Activated CD8-positive, alpha-beta memory T cell treated with anti-CD3 and anti-CD28 coated beads for 24 hours (primary cell): ENCODE results near the gene GPR141.
"Not testable (repeated sequence)": the region's sequence is repeated elsewhere in the genome, so short reads cannot be mapped to it uniquely, and the experiment has no call there.

Source experiments
- DNase-seq: peaks from one replicate; pipeline ENCODE4 v3.0.0-alpha.2; 2020

GPR141 gene

DNA sequence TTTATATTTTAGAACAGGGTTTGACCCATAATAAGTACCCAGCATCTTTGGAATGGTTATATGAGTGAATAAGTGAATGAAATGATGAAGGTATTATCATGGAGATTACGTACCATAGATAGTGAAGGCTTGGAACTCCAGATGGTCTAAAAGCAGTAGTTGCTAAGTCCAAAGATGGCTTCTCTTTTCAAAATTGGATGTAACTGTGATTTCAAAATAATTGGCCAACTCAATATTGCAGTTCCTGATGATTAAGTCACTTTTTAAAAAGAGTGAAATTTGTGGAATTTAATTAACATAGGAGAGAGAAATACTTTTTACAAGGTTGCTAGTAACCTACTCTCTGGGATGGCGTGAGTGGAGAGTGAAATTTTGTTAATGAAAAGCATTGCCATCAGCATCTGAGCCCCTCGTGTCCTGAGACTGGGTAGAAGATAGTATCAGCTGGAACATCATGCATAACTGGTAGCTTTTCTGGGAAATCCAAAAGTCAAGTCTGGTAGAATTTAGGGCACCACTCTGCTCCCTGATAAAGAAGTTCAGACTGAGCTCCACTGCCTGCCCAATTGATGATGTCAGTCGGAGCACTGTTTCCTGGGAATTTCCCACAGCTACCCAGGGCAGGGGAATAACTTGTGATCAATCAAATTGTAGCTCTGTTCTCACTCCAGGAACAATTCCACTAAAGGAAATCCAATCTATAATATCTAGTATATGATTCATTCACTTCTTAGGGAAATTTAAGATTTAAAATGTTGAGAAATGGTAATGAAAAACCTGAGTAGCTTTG lies 3.2 kb downstream of the GPR141 start:
- no peak for DNase-seq

DNA sequence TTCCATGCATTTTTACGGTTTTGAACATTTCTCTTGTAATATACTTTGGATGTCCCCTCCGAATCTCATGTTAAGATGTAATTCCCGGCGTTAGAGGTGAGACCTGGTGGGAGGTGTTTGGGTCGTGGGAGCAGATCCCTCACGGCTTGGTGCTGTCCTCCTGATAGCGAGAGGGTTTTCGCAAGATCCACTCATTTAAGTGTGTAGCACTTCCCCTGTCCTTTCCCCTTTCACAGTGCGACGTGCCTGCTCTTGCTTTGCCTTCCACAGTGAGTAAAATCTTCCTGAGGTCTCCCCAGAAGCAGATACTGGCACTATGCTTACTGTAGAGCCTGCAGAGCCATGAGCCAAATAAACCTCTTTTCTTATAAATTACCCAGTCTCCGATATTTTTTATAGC lies 6.6 kb downstream of the GPR141 start:
- no peak for DNase-seq

DNA sequence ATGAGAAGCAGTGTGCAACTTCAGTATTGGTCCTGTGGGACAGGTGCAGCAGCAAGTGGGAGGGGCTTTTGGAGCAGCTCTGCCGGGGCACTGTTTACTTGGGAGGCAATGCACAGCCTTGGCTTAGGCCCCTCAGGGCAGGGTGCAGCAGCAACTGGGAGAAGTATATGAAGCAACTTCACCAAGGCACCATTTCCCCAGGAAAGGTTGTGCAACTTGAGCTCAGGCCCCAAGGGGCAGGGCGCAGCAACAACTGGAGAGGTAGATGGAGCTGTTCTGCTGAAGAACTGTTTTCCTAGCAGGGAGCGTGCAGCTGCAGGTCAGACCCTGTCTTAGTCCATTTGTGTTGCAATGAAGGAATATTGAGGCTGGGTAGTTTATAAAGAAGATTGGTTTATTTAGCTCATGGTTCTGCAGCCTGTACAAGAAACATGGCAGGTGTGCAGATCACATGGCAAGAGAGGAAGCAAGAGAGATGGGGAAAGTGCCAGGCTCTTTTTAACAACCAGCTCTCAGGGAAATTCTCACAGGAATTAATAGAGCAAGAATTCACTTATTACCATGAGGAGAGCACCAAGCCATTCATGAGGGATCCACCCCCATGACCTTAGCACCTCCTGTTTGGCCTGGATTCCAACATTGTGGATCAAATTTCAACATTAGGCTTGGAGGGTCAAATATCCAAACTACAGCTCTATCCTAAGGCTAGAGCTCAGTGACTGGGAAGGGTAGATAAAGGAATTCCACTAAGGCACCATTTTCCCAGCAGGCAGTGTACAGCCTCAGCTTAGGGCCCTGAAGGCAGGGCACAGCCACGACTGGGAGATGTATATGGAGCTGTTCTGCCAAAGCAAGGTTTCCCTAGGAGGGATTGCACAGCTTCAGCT lies 10.9 kb downstream of the GPR141 start:
- no peak for DNase-seq

DNA sequence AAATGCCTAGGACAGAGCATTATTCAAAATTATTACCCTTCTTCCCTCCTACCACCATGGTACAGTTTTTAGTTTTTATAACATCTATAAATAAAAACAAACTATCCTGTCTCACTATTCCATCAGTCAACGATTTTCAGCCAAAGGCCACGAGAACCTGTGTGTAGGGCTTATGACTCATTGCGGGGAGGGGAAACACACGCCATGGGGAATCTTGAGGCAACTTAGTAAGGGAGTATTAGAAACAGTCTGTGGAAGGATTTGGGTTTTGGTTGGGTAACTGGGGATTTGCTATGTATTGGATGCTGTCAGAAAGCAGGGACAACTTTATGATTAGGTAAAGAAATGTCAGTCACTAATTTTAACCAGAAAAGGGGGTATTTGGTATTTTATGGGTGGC lies 14.7 kb downstream of the GPR141 start:
- no peak for DNase-seq

DNA sequence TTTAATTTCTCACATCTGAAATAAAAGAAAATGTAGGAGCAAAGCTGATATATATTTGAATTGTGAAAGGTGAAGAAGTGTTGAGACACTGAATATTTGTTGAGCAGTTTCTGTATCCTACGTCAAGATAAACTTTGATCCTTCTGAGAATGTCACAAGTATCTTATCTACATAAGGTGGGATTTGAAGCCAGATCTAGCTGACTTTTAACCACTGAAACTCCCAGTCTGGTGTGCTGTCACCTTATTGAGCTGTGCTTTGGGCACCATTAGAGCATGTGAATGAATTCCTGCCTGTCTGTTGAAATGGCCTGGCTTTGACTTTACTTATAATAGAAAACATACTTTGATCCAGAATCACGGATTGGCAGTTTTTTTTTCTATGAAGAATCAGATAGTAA lies 15.2 kb downstream of the GPR141 start:
- DNase-seq = no peak

DNA sequence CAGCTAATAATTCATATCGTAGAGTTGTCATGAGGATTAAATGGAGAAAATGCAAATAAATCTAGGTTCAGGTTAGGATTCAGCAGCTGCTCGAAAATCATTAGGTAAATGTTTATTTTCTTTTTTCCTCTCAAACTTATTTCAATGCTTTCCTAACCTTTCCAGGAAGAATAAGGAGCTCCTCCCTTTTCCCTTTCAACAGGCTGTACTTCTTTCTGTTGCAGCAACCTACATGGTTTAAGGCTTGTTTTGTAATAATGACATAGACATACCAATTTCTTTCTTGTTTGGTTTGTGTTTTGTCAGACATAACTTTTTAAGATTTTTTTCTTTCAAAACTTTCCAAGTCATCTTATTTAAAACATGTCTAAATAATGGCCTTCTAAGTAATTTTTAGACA lies 18.2 kb downstream of the GPR141 start:
- DNase-seq = no peak

DNA sequence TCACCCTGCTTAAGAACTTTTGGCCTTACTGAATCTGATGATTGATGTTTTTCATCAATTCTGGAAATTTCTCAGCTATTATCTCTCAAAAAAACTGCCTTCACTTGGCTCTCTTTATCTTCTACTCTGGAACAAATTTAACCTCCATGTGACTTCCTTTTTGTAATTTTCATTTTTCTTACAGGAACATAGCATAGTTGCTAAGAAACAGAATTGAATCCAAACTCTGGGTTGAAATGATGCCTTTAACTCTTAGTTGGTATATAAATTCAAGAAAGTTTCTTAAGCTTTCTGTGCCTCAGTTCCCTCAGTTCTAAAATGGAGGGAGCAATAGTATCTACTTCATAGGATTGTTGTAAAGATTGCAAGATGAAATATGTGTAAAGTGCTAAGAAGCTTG lies 19.8 kb downstream of the GPR141 start:
- DNase-seq = no peak

DNA sequence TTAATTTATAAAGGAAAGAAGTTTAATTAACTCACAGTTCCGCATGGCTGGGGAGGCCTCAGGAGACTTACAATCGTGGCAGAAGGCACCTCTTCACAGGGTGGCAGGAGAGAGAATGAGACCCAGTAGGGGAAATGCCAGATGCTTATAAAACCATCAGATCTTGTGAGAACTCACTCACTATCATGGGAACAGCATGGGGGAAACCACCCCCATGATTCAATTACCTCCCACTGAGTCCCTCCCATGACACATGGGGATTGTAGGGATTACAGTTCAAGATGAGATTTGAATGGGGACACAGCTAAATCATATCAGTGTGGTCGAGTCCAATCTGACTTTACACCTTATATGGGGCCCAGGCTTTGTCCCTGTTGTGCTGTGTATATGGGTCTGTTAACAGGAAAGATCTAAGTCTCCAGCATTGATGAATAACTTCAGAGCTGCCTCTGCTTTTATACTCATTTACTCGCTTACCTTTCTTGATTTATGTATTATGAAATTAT lies 20.8 kb downstream of the GPR141 start:
- DNase-seq = not testable (repeated sequence)

DNA sequence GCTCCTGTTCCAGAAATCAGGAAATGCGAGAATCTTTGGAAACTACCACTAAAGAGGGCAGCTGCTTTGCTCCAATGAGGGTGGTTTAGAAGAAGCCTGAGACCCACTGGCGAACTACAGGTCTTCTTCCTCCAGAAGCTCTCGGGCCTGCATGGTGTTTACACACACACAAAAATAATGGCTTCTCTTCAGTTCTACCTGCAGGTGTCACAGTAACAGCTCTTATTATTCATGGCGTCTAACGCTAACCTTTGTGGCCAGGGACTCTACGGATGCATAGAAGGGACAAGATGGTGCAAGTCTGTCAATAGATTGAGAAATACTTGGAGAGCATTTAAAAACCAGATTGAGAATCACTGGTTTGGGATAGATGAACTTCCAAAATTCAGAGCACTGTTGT lies 22.4 kb downstream of the GPR141 start:
- no peak for DNase-seq

DNA sequence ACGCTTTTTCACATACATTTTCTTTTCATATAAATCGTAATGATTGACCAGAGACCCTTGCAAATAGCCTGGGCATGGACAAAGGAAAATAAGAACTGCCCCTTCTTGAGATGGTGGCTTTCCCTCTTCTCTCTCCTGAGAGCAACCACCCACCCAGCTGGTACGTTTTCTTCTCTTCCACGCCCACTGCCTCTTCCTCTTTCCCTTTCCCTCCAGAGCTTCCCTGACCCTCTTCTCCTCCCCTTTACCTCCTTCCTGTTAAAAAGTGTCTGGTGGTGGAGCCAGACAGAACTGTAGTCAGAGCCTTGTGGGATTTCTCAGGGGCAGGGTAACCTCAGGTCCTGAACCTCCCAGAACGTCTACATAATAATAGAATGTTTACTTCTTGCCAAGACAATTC lies 23.2 kb downstream of the GPR141 start:
- no peak for DNase-seq

DNA sequence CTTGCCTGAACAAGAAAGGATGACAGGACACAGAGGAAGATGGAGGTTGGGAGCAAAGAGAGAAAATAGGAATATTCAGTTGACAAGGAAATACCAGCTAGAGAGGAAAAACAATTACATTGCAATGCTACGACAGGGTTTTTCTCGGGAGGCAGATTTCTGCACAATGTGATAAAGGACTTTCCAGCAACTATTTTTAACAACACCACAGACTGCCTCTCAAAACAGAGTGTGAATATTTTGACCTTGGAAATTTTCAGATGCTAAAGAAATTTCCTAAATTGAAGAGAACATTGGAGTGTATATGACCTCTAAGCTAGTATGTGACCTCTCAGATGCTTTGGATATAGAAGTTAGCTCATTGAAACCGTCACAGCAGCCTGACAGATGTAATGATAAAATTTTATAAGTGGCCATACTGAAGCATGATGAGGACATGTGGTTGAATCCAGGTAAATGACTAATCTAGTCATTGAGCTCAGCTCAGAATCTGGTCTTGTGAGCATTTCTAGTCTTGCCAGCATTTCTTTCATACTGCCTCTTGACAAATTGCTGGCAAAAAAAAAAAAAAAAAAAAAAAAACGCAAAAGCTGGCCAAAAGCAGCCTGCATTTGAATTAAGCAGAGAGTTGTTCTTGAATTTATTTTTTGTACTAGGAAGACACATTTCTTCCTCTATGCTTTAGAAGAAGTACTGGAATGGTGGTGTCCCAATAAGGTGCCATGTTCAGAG lies 24.4 kb downstream of the GPR141 start:
- no peak for DNase-seq

DNA sequence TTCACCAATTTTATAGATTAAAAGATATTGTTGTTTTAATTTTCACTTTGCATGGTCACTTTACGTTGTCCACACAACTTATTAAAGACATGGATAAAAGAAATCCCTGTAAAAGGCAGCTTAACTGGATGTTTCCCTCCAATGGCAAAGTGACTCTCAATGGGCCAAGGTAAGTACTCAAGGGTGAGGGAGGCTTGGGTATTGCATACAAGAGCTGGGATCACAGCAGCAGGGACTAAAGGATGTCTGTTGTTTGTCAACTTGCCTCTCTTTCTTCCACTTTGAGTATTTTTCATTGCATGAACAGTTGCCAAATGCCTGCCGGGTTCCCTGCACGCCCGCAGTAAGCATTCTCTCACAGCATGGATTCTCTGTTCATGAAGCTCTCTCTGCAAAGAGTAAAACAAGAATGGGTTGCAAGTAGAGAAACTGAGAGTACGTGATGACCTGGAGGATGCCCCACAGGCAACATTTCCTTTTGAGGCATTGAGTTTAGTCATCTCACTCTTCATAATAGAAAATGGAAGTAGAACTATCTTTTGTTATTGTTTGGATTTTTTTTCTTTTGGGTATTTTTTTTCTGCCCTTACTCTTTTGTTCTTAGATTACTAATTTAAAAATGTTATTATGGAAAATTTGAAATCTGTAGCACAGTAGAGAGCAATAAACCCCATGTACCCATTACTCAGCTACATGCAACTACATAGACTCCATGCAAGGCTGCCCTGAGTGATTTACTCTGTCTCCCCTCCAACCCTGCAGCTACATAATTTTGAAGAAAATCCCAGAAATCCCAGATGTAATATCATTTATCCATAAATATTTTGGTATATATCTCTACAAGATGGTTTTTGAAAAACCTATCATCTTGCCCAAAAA lies 26.3 kb downstream of the GPR141 start:
- no peak for DNase-seq

DNA sequence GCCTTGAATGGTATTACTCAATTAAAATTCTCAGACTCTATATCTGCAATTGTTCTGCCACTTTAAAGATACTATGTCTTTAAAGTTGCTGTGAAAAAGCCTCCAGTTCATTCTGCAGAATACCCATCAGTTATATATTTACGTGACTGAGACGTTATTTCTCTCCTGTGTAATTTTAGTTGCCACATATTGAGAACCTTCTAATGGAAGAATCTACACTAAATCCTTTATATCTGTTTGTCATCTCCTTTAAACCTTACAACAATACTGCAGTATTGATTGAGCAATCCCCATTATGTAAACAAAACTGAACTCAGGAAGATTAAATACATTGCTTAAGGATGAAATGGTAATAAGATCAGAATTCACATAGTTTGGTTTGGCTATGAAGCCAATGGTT lies 30.0 kb downstream of the GPR141 start:
- no peak for DNase-seq

DNA sequence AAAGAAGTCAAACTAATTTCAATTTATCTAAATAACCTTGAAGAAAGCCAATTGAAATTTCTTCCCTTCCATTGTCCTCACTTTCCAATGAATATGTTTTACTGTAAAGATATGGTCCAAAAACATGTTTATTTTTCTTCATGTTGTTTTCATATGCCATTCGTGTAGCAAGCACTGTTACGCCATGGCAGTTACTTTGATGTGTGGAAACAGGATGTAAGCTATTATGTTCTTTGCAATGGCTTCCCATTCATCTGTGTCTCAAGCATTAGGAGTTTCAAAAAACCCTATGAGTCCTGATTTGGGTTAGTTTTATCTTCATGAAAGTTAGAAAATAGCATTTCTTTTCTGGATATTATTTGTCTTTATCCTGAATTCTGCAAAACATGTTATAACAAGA lies 31.0 kb downstream of the GPR141 start:
- no peak for DNase-seq

DNA sequence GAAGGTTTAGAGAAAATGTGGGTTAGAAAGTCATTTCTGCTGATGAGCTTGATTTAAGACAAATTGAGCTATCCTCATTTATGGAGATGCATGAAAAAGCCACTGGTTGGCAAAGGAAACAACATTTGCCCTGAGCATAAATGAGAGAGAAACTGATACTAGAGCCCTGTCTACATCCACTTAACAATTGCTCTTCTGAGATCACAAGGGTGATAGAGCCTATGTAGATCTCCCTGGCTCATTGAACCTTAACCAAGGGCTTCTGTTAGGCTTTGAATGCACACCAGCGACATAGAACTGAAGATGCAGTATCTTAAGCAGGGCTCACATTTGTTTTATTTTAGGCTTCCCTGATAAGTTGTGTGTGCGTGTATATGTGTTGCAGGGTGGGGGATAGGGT lies 35.0 kb downstream of the GPR141 start:
- DNase-seq = no peak

DNA sequence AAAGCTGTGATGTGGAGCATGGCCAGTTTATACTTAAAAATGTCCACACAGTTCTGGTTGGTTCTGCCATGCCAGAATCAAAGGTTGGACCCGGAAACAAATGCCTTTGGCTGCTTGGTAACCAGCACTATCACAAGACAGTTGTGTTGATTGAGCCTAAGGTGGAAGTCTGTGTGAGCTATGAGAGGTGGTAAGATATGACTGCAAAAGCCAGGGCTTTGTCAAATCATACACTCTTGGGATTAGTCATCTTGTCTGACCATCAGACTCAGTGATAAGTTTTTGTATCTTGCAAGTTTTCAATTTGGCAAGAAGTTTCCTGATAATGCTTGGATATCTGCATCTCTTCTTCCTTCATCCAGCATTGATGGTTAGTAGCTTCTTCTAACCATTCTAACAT lies 35.5 kb downstream of the GPR141 start:
- no peak for DNase-seq

DNA sequence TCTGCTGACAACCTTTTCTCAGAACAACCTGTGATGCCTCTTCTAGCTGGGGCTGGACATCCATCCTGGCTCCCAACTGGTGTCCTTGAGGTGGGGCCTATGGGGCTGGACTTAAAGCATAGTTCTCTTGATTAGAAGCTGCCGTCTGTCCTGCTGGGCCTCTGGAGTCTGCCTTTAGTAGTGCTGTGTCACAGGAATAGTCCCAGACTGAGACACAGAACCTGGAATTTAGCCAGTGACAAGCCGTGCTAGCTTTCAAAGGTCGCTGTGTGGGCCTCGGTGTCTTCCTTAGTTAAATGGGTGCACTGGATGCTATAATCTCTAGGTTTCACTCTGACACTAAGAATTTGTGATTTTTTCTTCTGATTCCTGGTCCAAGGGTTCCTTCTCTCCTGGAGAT lies 41.2 kb downstream of the GPR141 start:
- no peak for DNase-seq

DNA sequence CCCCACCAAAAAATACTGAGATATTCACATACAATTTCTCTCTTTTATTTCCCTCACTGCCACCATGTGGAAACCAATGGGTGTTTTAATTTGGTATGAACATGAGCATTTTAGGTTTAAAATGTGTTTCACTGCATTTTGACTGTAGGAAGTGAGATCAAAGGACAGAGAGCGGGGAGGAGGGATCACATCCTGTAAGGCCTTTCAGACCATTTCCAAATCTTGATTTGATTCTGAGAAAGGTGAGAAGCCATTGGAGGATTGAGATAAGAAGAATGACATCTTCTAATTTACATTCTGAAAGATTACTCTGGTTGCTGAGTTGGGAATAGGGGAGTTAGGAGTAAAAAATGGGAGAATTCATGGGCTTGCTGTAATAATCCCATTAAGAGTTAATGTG lies 42.5 kb downstream of the GPR141 start:
- DNase-seq = no peak

DNA sequence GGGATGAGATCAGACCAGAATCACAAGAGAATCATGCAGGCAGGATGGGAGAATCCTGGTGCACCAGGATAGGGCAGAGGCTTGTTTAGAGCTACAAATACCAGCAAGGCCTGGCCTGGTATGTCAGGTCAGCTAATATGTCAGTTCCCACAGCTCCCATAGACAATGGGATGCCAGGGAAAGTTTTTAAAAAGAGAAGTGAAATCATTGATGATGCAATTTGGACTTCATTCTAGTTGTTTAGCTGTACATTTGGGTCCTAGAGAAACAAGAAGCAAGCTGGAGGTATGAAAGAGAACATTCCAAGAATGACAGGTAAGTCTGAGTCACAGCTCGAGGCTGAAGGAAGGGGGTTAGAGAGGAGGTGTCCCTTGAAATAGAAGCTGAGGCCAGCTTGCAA lies 45.2 kb downstream of the GPR141 start:
- DNase-seq = no peak

DNA sequence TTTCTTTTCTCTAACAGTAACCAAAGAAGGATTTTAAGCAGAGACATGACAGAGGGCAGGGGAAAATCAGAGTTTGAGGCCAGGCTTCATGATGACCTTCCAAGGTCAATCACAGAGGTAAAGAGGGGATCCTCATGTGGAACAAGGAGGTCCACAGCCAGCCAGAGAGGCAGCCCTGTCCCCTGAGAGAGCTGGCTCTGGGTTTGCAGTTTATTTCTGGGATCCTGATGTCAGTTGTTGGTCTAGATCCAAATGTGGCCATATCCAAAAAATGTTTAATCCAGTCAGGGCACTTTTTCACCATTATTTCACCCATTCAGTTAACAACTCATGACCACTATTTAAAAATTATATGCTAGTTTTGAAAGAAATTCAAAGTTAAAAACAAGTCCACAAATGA lies 45.6 kb downstream of the GPR141 start:
- no peak for DNase-seq

DNA sequence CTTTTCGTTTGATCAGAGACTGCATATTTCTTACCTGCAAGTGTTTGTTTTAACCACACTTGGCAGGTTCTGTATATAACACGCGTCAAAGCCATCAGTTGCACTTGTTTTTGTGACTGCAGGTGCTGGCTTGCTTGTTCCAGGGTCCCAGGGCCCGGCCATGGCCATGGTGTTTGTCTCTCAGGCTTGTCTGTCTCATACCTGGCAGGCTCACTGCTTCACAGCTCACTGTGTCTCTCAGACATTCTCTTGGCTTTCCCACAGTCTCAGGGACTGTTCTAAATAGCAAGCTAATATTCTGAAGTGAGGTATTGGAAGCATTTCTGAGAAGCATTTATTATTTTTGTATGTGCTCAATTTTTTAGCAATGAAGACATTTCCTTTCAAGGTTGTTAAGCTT lies 46.9 kb downstream of the GPR141 start:
- DNase-seq = no peak

DNA sequence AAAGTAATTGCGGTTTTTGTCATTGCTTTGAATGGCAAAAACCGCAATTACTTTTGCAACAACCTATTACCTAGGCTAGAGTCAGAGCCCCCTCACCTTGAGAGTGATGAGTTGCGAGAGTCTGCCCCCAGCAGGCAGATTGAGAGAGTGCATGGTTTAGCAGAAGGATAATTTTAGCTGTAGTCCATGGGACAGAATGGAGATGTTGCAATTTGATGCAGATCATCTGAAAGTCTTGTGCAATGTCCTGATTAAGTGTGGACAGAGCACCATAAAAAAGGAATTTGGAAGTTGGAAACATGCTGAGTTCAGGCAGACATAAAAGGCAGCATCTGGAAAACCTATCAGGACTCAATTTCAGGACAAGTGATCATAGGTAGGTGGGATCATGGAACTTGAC lies 48.7 kb downstream of the GPR141 start:
- DNase-seq = no peak
